Measurements from ENCODE around the gene ITGB7. TPM values are rescaled to one million over a fixed set of nuclear protein-coding genes. Genes with fewer than 3 reads are reported as not detected.
A peak's percentile ranks its signal among the peaks of the same experiment; 100 is the strongest.

Gene ITGB7
- total RNA-seq = 100 to 1,000 TPM; 183 to 187 TPM

- Mint-ChIP-seq H3K9me3 (no peaks in the 10 kb centered on the region), H3K27ac (peak within 1 kb of the TSS; percentile 83), H3K4me1 (peaks cover 38% of the 10 kb centered on the region), H3K4me3 (peak within 1 kb of the TSS; percentile 93), H3K27me3 (no peaks in the 10 kb centered on the region), H3K36me3 (ENCODE audit: low read depth) (peaks cover 52% of the 10 kb centered on the region)
- ATAC-seq (replicated peaks) = peak; percentile 55
These were observed at the start of gene ITGB7 for GRCh38 chr12:53207042-53207441. Gene ITGB7 (minus strand): TSS chr12:53207251. CDS start chr12:53200443, 6,808 bp downstream.

GRCh38 chr12:53255996-53256395 lies 48.9 kb upstream of the ITGB7 start:
- Mint-ChIP-seq H3K36me3 (ENCODE audit: low read depth) (peaks cover 32% of the 10 kb centered on the region), H3K27me3 (no peaks in the 10 kb centered on the region), H3K4me1 (peaks cover 27% of the 10 kb centered on the region), H3K9me3 (no peaks in the 10 kb centered on the region), H3K4me3 (peak overlapping the region; percentile 94), H3K27ac (peak overlapping the region; percentile 62)
- ATAC-seq (replicated peaks) = no peak

GRCh38 chr12:53254816-53255545 lies 47.9 kb upstream of the ITGB7 start:
- H3K4me1 Mint-ChIP-seq = peaks cover 30% of the 10 kb centered on the region
- no peaks in the 10 kb centered on the region for H3K27me3 Mint-ChIP-seq
- no peaks in the 10 kb centered on the region for H3K9me3 Mint-ChIP-seq
- H3K27ac Mint-ChIP-seq = peak overlapping the region; percentile 62
- peak overlapping the region; percentile 94 for H3K4me3 Mint-ChIP-seq
- peaks cover 32% of the 10 kb centered on the region for H3K36me3 Mint-ChIP-seq (ENCODE audit: low read depth)
- no peak for ATAC-seq (replicated peaks)

- ATAC-seq (replicated peaks) = no peak
- H3K9me3 Mint-ChIP-seq = no peaks in the 10 kb centered on the region
- H3K4me1 Mint-ChIP-seq = peaks cover 23% of the 10 kb centered on the region
- peak overlapping the region; percentile 93 for H3K27ac Mint-ChIP-seq
- no peaks in the 10 kb centered on the region for H3K27me3 Mint-ChIP-seq
- peaks cover 32% of the 10 kb centered on the region for H3K36me3 Mint-ChIP-seq (ENCODE audit: low read depth)
- peak overlapping the region; percentile 94 for H3K4me3 Mint-ChIP-seq
These were observed 46.2 kb upstream of the ITGB7 start for GRCh38 chr12:53253298-53253697.

- no peaks in the 10 kb centered on the region for H3K9me3 Mint-ChIP-seq
These were observed 45.4 kb upstream of the ITGB7 start for GRCh38 chr12:53252349-53252916.

GRCh38 chr12:53251477-53252348 lies 44.7 kb upstream of the ITGB7 start:
- Mint-ChIP-seq H3K9me3 (no peaks in the 10 kb centered on the region), H3K27ac (peak overlapping the region; percentile 93), H3K36me3 (ENCODE audit: low read depth) (peaks cover 32% of the 10 kb centered on the region), H3K4me1 (peaks cover 23% of the 10 kb centered on the region), H3K4me3 (peak overlapping the region; percentile 94), H3K27me3 (no peaks in the 10 kb centered on the region)
- peak; percentile 89 for ATAC-seq (replicated peaks)

More at GRCh38 chr12:53252349-53252916, 45.4 kb upstream of the ITGB7 start:
- Mint-ChIP-seq H3K4me3 (peak overlapping the region; percentile 94), H3K4me1 (peaks cover 23% of the 10 kb centered on the region), H3K27ac (peak overlapping the region; percentile 93), H3K27me3 (no peaks in the 10 kb centered on the region), H3K36me3 (ENCODE audit: low read depth) (peaks cover 32% of the 10 kb centered on the region)
- ATAC-seq (replicated peaks) = peak; percentile 29

GRCh38 chr12:53245286-53245685 lies 38.2 kb upstream of the ITGB7 start:
- ATAC-seq (replicated peaks) = no peak
- Mint-ChIP-seq H3K9me3 (no peaks in the 10 kb centered on the region), H3K4me1 (peaks cover 16% of the 10 kb centered on the region), H3K4me3 (no peak overlapping the region), H3K27ac (no peak overlapping the region), H3K27me3 (no peaks in the 10 kb centered on the region), H3K36me3 (ENCODE audit: low read depth) (no peaks in the 10 kb centered on the region)

- no peak overlapping the region for H3K4me3 Mint-ChIP-seq
- H3K27me3 Mint-ChIP-seq = no peaks in the 10 kb centered on the region
- peak overlapping the region; percentile 25 for H3K27ac Mint-ChIP-seq
- no peaks in the 10 kb centered on the region for H3K9me3 Mint-ChIP-seq
- no peaks in the 10 kb centered on the region for H3K36me3 Mint-ChIP-seq (ENCODE audit: low read depth)
- peaks cover 20% of the 10 kb centered on the region for H3K4me1 Mint-ChIP-seq
- no peak for ATAC-seq (replicated peaks)
These were observed 37.3 kb upstream of the ITGB7 start for GRCh38 chr12:53244337-53244736.

- peak overlapping the region; percentile 21 for H3K27ac Mint-ChIP-seq
- no peaks in the 10 kb centered on the region for H3K9me3 Mint-ChIP-seq
- no peaks in the 10 kb centered on the region for H3K27me3 Mint-ChIP-seq
- no peaks in the 10 kb centered on the region for H3K36me3 Mint-ChIP-seq (ENCODE audit: low read depth)
- peaks cover 29% of the 10 kb centered on the region for H3K4me1 Mint-ChIP-seq
- ATAC-seq (replicated peaks) = no peak
- H3K4me3 Mint-ChIP-seq = no peak overlapping the region
These were observed 34.8 kb upstream of the ITGB7 start for GRCh38 chr12:53241623-53242412.

- no peak for ATAC-seq (replicated peaks)
- no peaks in the 10 kb centered on the region for H3K9me3 Mint-ChIP-seq
- no peaks in the 10 kb centered on the region for H3K27me3 Mint-ChIP-seq
- no peak overlapping the region for H3K4me3 Mint-ChIP-seq
- H3K4me1 Mint-ChIP-seq = peaks cover 46% of the 10 kb centered on the region
- H3K36me3 Mint-ChIP-seq (ENCODE audit: low read depth) = no peaks in the 10 kb centered on the region
- no peak overlapping the region for H3K27ac Mint-ChIP-seq
These were observed 32.7 kb upstream of the ITGB7 start for GRCh38 chr12:53239643-53240258.

GRCh38 chr12:53236443-53237111 lies 29.5 kb upstream of the ITGB7 start:
- Mint-ChIP-seq H3K27ac (peak overlapping the region; percentile 94), H3K36me3 (ENCODE audit: low read depth) (no peaks in the 10 kb centered on the region), H3K4me1 (peaks cover 41% of the 10 kb centered on the region), H3K9me3 (no peaks in the 10 kb centered on the region), H3K27me3 (no peaks in the 10 kb centered on the region), H3K4me3 (peak overlapping the region; percentile 86)
- ATAC-seq (replicated peaks) = peak; percentile 31

GRCh38 chr12:53235742-53236442 lies 28.8 kb upstream of the ITGB7 start:
- H3K27me3 Mint-ChIP-seq = no peaks in the 10 kb centered on the region
- peak overlapping the region; percentile 94 for H3K27ac Mint-ChIP-seq
- H3K4me3 Mint-ChIP-seq = peak overlapping the region; percentile 86
- no peaks in the 10 kb centered on the region for H3K9me3 Mint-ChIP-seq
- H3K36me3 Mint-ChIP-seq (ENCODE audit: low read depth) = peaks cover 2% of the 10 kb centered on the region
- peaks cover 37% of the 10 kb centered on the region for H3K4me1 Mint-ChIP-seq
- ATAC-seq (replicated peaks) = peak; percentile 27

GRCh38 chr12:53235164-53235563 lies 28.1 kb upstream of the ITGB7 start:
- peak overlapping the region; percentile 94 for H3K27ac Mint-ChIP-seq
- H3K36me3 Mint-ChIP-seq (ENCODE audit: low read depth) = peaks cover 7% of the 10 kb centered on the region
- H3K27me3 Mint-ChIP-seq = no peaks in the 10 kb centered on the region
- H3K9me3 Mint-ChIP-seq = no peaks in the 10 kb centered on the region
- H3K4me3 Mint-ChIP-seq = peak overlapping the region; percentile 86
- no peak for ATAC-seq (replicated peaks)
- H3K4me1 Mint-ChIP-seq = peaks cover 39% of the 10 kb centered on the region
